NCI-H526 treated with DMSO at 0.1 percent for 48 hours (cell line): ENCODE data around the gene HS3ST3A1.
A peak's percentile ranks its signal among the peaks of the same experiment; 100 is the strongest.

ENCODE experiments used
- DNase-seq: peaks from one replicate; lab custom pipeline; 2025; lab: John Stamatoyannopoulos, UW

Gene HS3ST3A1

GRCh38 chr17:13601776-13602551 lies at the start of gene HS3ST3A1:
TSS of gene HS3ST3A1 (minus strand) at chr17:13601929. CDS start at chr17:13601129, 800 bp downstream.
- DNase-seq = no peak

- DNase-seq = no peak
Measured at GRCh38 chr17:13650096-13650675, 48.5 kb upstream of the HS3ST3A1 start.

- DNase-seq = no peak
Measured at GRCh38 chr17:13647543-13648021, 45.9 kb upstream of the HS3ST3A1 start.

GRCh38 chr17:13646969-13647542 lies 45.3 kb upstream of the HS3ST3A1 start:
- DNase-seq = no peak

- no peak for DNase-seq
Measured at GRCh38 chr17:13646411-13646810, 44.7 kb upstream of the HS3ST3A1 start.

GRCh38 chr17:13643180-13643579 lies 41.5 kb upstream of the HS3ST3A1 start:
- no peak for DNase-seq

- DNase-seq = no peak
Measured at GRCh38 chr17:13642188-13642587, 40.5 kb upstream of the HS3ST3A1 start.

- DNase-seq = no peak
Measured at GRCh38 chr17:13640551-13640950, 38.8 kb upstream of the HS3ST3A1 start.

GRCh38 chr17:13638855-13639458 lies 37.2 kb upstream of the HS3ST3A1 start:
- no peak for DNase-seq

- no peak for DNase-seq
Measured at GRCh38 chr17:13636951-13637350, 35.2 kb upstream of the HS3ST3A1 start.

- DNase-seq = no peak
Measured at GRCh38 chr17:13635951-13636350, 34.2 kb upstream of the HS3ST3A1 start.

- DNase-seq = no peak
Measured at GRCh38 chr17:13634021-13634420, 32.3 kb upstream of the HS3ST3A1 start.

- DNase-seq = no peak
Measured at GRCh38 chr17:13631529-13631928, 29.8 kb upstream of the HS3ST3A1 start.

- no peak for DNase-seq
Measured at GRCh38 chr17:13626703-13627102, 25.0 kb upstream of the HS3ST3A1 start.

- DNase-seq = no peak
Measured at GRCh38 chr17:13619462-13619861, 17.7 kb upstream of the HS3ST3A1 start.

- DNase-seq = no peak
Measured at GRCh38 chr17:13616031-13616430, 14.3 kb upstream of the HS3ST3A1 start.

- DNase-seq = no peak
Measured at GRCh38 chr17:13609941-13610340, 8.2 kb upstream of the HS3ST3A1 start.

GRCh38 chr17:13601322-13601775 lies 380 bp downstream of the HS3ST3A1 start:
- peak; percentile 0 for DNase-seq

GRCh38 chr17:13600475-13601321 lies 1.0 kb downstream of the HS3ST3A1 start:
- DNase-seq = no peak

- no peak for DNase-seq
Measured at GRCh38 chr17:13599864-13600263, 1.9 kb downstream of the HS3ST3A1 start.

GRCh38 chr17:13599168-13599577 lies 2.6 kb downstream of the HS3ST3A1 start:
- no peak for DNase-seq
